OCI-LY7 (cell line): ENCODE results near the gene NAA80. TPM values are rescaled to one million over a fixed set of nuclear protein-coding genes. Genes with fewer than 3 reads are reported as not detected.

Source experiments
- BruUV-seq: library from RNA; stranded (reverse); fragments of 400-500 nt; replicated peaks from 2 replicates; lab custom pipeline; 2021; lab: Mats Ljungman, UMichigan
- CTCF ChIA-PET: fragments of 300-600 bp; sonication (Branson Sonifier 250); formaldehyde crosslinking; loops from one replicate; lab custom pipeline; 2022; ENCODE audit warnings: antibody characterized with exemption; ENCODE audit not compliant: unreplicated experiment; lab: Charles Lee
- POLR2A ChIA-PET: fragments of 300-600 bp; sonication (Branson Sonifier 250); formaldehyde crosslinking; loops from one replicate; lab custom pipeline; 2022; ENCODE audit warnings: antibody characterized with exemption; lab: Charles Lee
- DNase-seq: peaks from one replicate; pipeline ENCODE4 v3.0.0-alpha.2; 2015; ENCODE audit warnings: low spot score
- H2AFZ ChIP-seq: fragments of 200-600 bp; sonication (generic), shearing (Covaris generic); 2 replicates; pipeline ENCODE4 v1.6.1; 2014; ENCODE audit warnings: mild to moderate bottlenecking, antibody characterized with exemption, low read length, moderate library complexity
- H3K27ac ChIP-seq: fragments of 200-600 bp; sonication (generic); 2 replicates; pipeline ENCODE4 v1.5.1; 2014; ENCODE audit warnings: mixed run types, low read depth, mild to moderate bottlenecking, moderate library complexity, low read length, inconsistent platforms; ENCODE audit not compliant: poor library complexity, severe bottlenecking
- H3K36me3 ChIP-seq: fragments of 200-600 bp; sonication (generic); 2 replicates; pipeline ENCODE4 v1.6.1; 2014; ENCODE audit warnings: mild to moderate bottlenecking, antibody characterized with exemption, low read length, moderate library complexity, mixed read lengths; ENCODE audit not compliant: insufficient read depth
- H3K4me1 ChIP-seq: fragments of 200-600 bp; sonication (generic); 2 replicates; pipeline ENCODE4 v1.5.1; 2014; ENCODE audit warnings: mild to moderate bottlenecking, low read length; ENCODE audit not compliant: insufficient read depth, poor library complexity, severe bottlenecking
- H3K4me2 ChIP-seq: fragments of 200-600 bp; sonication (generic); 2 replicates; pipeline ENCODE4 v1.6.1; 2014; ENCODE audit warnings: mild to moderate bottlenecking, low read length
- H3K4me3 ChIP-seq: fragments of 200-600 bp; sonication (generic); 2 replicates; pipeline ENCODE4 v1.5.1; 2014; ENCODE audit warnings: mild to moderate bottlenecking, low read depth, low read length; ENCODE audit not compliant: poor library complexity, severe bottlenecking
- H3K79me2 ChIP-seq: fragments of 200-600 bp; sonication (generic); 2 replicates; pipeline ENCODE4 v1.6.1; 2016; ENCODE audit warnings: low read depth, mild to moderate bottlenecking, low read length, moderate library complexity, mixed read lengths; ENCODE audit not compliant: insufficient read depth
- H3K9me2 ChIP-seq: fragments of 200-600 bp; sonication (generic); 2 replicates; pipeline ENCODE4 v1.6.1; 2016; ENCODE audit warnings: mild to moderate bottlenecking, low read length, mixed read lengths; ENCODE audit not compliant: insufficient read depth
- H3K9me3 ChIP-seq: fragments of 200-600 bp; sonication (generic); 2 replicates; pipeline ENCODE4 v1.6.1; 2014; ENCODE audit warnings: mild to moderate bottlenecking, mixed run types, low read length, mixed read lengths
- H4K20me1 ChIP-seq: fragments of 200-600 bp; sonication (generic); 2 replicates; pipeline ENCODE4 v1.6.1; 2014; ENCODE audit warnings: mild to moderate bottlenecking, antibody characterized with exemption, low read length, moderate library complexity, mixed read lengths; ENCODE audit not compliant: insufficient read depth
- EZH2phosphoT487 ChIP-seq: fragments of 200-600 bp; sonication (generic); IDR thresholded peaks from 2 replicates; pipeline ENCODE4 v1.6.1; 2018; ENCODE audit warnings: low read depth, borderline replicate concordance, mild to moderate bottlenecking, mixed run types, antibody characterized with exemption, low read length, moderate library complexity, mixed read lengths
- intact Hi-C: fragments of 100-400 bp; cut with micrococcal nuclease; formaldehyde crosslinking; loops from one replicate; pipeline ENCODE4 v1.10.0; 2022; ENCODE audit not compliant: unreplicated experiment
- total RNA-seq, 2 experiments: library from RNA; depleted of rRNA in 1 of 2; stranded (reverse); fragments of >200 nt in 1 of 2; shearing (Covaris generic) in 1 of 2; gene quantifications; 2 replicates each; pipeline ENCODE4 v1.2.3, GENCODE V29; 2014 to 2022
- TF ChIP-seq, protein P1 (sequence below): fragments of 200-600 bp; sonication (generic); conservative IDR thresholded peaks from 2 replicates; pipeline ENCODE4 v1.5.1; 2014; ENCODE audit warnings: mild to moderate bottlenecking, antibody characterized with exemption, low read length, moderate library complexity, mixed read lengths

The NAA80 gene
- total RNA-seq, 2 experiments from 2014 or later, result 18.7 to 21.7 TPM

- intact Hi-C loops, result no loop called here
- H3K9me3 ChIP-seq, result no peaks in the 10 kb centered on the region
- H4K20me1 ChIP-seq, result no peaks in the 10 kb centered on the region
- H3K9me2 ChIP-seq, result no peaks in the 10 kb centered on the region
- BruUV-seq, result no TSS peak
- TF ChIP-seq EZH2phosphoT487, result no peak
- TF ChIP-seq, protein P1, sequence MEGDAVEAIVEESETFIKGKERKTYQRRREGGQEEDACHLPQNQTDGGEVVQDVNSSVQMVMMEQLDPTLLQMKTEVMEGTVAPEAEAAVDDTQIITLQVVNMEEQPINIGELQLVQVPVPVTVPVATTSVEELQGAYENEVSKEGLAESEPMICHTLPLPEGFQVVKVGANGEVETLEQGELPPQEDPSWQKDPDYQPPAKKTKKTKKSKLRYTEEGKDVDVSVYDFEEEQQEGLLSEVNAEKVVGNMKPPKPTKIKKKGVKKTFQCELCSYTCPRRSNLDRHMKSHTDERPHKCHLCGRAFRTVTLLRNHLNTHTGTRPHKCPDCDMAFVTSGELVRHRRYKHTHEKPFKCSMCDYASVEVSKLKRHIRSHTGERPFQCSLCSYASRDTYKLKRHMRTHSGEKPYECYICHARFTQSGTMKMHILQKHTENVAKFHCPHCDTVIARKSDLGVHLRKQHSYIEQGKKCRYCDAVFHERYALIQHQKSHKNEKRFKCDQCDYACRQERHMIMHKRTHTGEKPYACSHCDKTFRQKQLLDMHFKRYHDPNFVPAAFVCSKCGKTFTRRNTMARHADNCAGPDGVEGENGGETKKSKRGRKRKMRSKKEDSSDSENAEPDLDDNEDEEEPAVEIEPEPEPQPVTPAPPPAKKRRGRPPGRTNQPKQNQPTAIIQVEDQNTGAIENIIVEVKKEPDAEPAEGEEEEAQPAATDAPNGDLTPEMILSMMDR, result no peak
- H3K27ac ChIP-seq, result peak overlapping the region; percentile 18
- peaks cover 49% of the 10 kb centered on the region for H3K4me1 ChIP-seq
- ChIA-PET POLR2A (interaction anchor here (1.1 to 1.6 kb wide), 2 partner anchors 18 to 19 kb away, joined by 4 to 8 read pairs; partner anchors contain the start of genes HYAL3 and NAA80), CTCF (interaction anchor here (1.1 kb wide), 1 partner anchor 14 kb away, joined by 3 read pairs; no protein-coding TSS in a partner anchor)
- no peak overlapping the region for H2AFZ ChIP-seq
- no peaks in the 10 kb centered on the region for H3K79me2 ChIP-seq
- H3K4me2 ChIP-seq, result peak overlapping the region; percentile 46
- H3K36me3 ChIP-seq, result 0 out of 2 replicates have a peak, but pooled peaks cover 6% of the 10 kb centered on the region
- peak overlapping the region; percentile 23 for H3K4me3 ChIP-seq
- no peak for DNase-seq
Measured at GRCh38 chr3:50318615-50319014, 19.4 kb upstream of the NAA80 start.

DNA sequence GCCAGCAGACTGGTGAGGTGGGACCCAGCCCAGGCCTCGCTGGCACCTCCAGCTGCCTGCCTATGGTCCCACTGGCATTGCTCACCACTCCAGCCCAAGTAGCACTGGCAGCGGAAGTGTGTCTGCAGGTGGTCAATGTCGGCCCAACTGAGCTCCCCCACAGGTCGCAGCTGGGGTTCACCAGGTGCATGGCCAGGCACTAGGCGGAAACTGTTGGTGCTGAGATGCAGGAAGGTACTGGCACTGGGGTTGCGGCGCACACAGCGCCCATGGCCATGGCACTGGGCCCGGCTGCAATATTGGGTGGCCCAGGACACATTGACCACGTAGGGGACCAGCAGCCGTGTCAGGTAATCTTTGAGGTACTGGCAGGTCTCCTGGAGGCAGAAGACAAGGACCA lies 19.0 kb upstream of the NAA80 start:
- TF ChIP-seq, protein P1, result no peak
- TF ChIP-seq EZH2phosphoT487, result no peak
- 0 out of 2 replicates have a peak, but pooled peaks cover 6% of the 10 kb centered on the region for H3K36me3 ChIP-seq
- peak; percentile 66 for DNase-seq
- no peaks in the 10 kb centered on the region for H3K9me2 ChIP-seq
- no peaks in the 10 kb centered on the region for H3K79me2 ChIP-seq
- ChIA-PET CTCF (interaction anchor here (1.1 kb wide), 1 partner anchor 15 kb away, joined by 3 read pairs; no protein-coding TSS in a partner anchor), POLR2A (interaction anchor here (1.6 kb wide), 2 partner anchors 10 to 19 kb away, joined by 4 to 8 read pairs; partner anchors contain the start of genes HYAL3, NAA80 and TUSC2)
- H3K4me2 ChIP-seq, result peak overlapping the region; percentile 46
- BruUV-seq, result no TSS peak
- H2AFZ ChIP-seq, result no peak overlapping the region
- H4K20me1 ChIP-seq, result no peaks in the 10 kb centered on the region
- intact Hi-C loops, result no loop called here
- peaks cover 49% of the 10 kb centered on the region for H3K4me1 ChIP-seq
- peak overlapping the region; percentile 18 for H3K27ac ChIP-seq
- H3K9me3 ChIP-seq, result no peaks in the 10 kb centered on the region
- peak overlapping the region; percentile 23 for H3K4me3 ChIP-seq

GRCh38 chr3:50317300-50317699 lies 18.1 kb upstream of the NAA80 start:
- peaks cover 47% of the 10 kb centered on the region for H3K4me1 ChIP-seq
- H3K9me3 ChIP-seq, result no peaks in the 10 kb centered on the region
- H3K4me3 ChIP-seq, result no peak overlapping the region
- no peak overlapping the region for H2AFZ ChIP-seq
- ChIA-PET POLR2A (interaction anchor here (1.6 kb wide), 2 partner anchors 11 to 18 kb away, joined by 4 to 8 read pairs; partner anchors contain the start of genes HYAL3, NAA80 and TUSC2), CTCF (interaction anchor here (1.1 kb wide), 1 partner anchor 16 kb away, joined by 3 read pairs; no protein-coding TSS in a partner anchor)
- 0 out of 2 replicates have a peak, but pooled peaks cover 6% of the 10 kb centered on the region for H3K36me3 ChIP-seq
- DNase-seq, result no peak
- H4K20me1 ChIP-seq, result no peaks in the 10 kb centered on the region
- H3K79me2 ChIP-seq, result no peaks in the 10 kb centered on the region
- H3K4me2 ChIP-seq, result peak overlapping the region; percentile 46; the same call in 1 of the 2 replicates
- TF ChIP-seq, protein P1, result no peak
- TF ChIP-seq EZH2phosphoT487, result no peak
- no peak overlapping the region for H3K27ac ChIP-seq
- intact Hi-C loops, result no loop called here
- H3K9me2 ChIP-seq, result no peaks in the 10 kb centered on the region
- BruUV-seq, result no TSS peak
